ENCODE measurements around the gene RYR2.

The RYR2 gene

GRCh38 chr1:237041795-237042525, at the start of gene RYR2:
Gene RYR2, plus strand, starts transcription at chr1:237042184. Its CDS starts 338 bp downstream, at chr1:237042522.
- DNase-seq = peak; percentile 32

GRCh38 chr1:236992449-236992848, 49.5 kb upstream of the RYR2 start:
- DNase-seq = no peak

GRCh38 chr1:236994450-236994849, 47.5 kb upstream of the RYR2 start:
- DNase-seq = no peak

- no peak for DNase-seq
Observed at GRCh38 chr1:236997361-236997760, 44.6 kb upstream of the RYR2 start.

- no peak for DNase-seq
Observed at GRCh38 chr1:236997882-236998281, 44.1 kb upstream of the RYR2 start.

GRCh38 chr1:236998546-236998945, 43.4 kb upstream of the RYR2 start:
- no peak for DNase-seq

- no peak for DNase-seq
Observed at GRCh38 chr1:237000191-237000590, 41.8 kb upstream of the RYR2 start.

GRCh38 chr1:237003516-237003915, 38.5 kb upstream of the RYR2 start:
- DNase-seq = no peak

GRCh38 chr1:237004116-237004515, 37.9 kb upstream of the RYR2 start, which contains the start of gene MT1HL1:
Gene MT1HL1, minus strand, starts transcription at chr1:237004441. Its CDS starts 69 bp downstream, at chr1:237004372.
- no peak for DNase-seq

- no peak for DNase-seq
Observed at GRCh38 chr1:237005674-237006073, 36.3 kb upstream of the RYR2 start.

- DNase-seq = no peak
Observed at GRCh38 chr1:237007147-237007881, 34.7 kb upstream of the RYR2 start.

- DNase-seq = no peak
Observed at GRCh38 chr1:237009611-237010010, 32.4 kb upstream of the RYR2 start.

- DNase-seq = no peak
Observed at GRCh38 chr1:237011432-237011831, 30.6 kb upstream of the RYR2 start.

GRCh38 chr1:237012361-237012760, 29.6 kb upstream of the RYR2 start:
- no peak for DNase-seq

- DNase-seq = no peak
Observed at GRCh38 chr1:237012788-237013383, 29.1 kb upstream of the RYR2 start.

- no peak for DNase-seq
Observed at GRCh38 chr1:237013608-237014007, 28.4 kb upstream of the RYR2 start.

- no peak for DNase-seq
Observed at GRCh38 chr1:237016626-237017025, 25.4 kb upstream of the RYR2 start.

GRCh38 chr1:237018896-237019295, 23.1 kb upstream of the RYR2 start:
- DNase-seq = no peak

GRCh38 chr1:237025358-237026074, 16.5 kb upstream of the RYR2 start:
- no peak for DNase-seq

- no peak for DNase-seq
Observed at GRCh38 chr1:237029240-237029639, 12.7 kb upstream of the RYR2 start.

GRCh38 chr1:237029850-237030535, 12.0 kb upstream of the RYR2 start:
- DNase-seq = no peak

GRCh38 chr1:237031480-237031879, 10.5 kb upstream of the RYR2 start:
- no peak for DNase-seq

- no peak for DNase-seq
Observed at GRCh38 chr1:237032029-237032428, 10.0 kb upstream of the RYR2 start.
